HL-60 (cell line): ENCODE results near the gene CALN1.
"Not testable (repeated sequence)": the region's sequence is repeated elsewhere in the genome, so short reads cannot be mapped to it uniquely, and the experiment has no call there.

ENCODE experiments used
- DNase-seq, 2 experiments: peaks; one replicate each; pipeline ENCODE4 v3.0.0-alpha.2; 2010 to 2020; ENCODE audit warnings: low read depth in 1 of 2, low spot score in 1 of 2
- H3K27ac ChIP-seq: fragments of 250-450 bp; sonication (Bioruptor Pico); replicated peaks from 2 replicates; pipeline ENCODE4 v1.5.1; 2020; ENCODE audit warnings: mild to moderate bottlenecking, moderate library complexity
- H3K27me3 ChIP-seq: fragments of 250-450 bp; sonication (Bioruptor Pico); 2 replicates; pipeline ENCODE4 v1.5.1; 2021; ENCODE audit warnings: mild to moderate bottlenecking, moderate library complexity; ENCODE audit not compliant: insufficient read depth, poor library complexity, severe bottlenecking
- H3K4me3 ChIP-seq: replicated peaks from 2 replicates; pipeline ENCODE4 v1.5.1; 2011; ENCODE audit warnings: mild to moderate bottlenecking, control low read depth, low read length; ENCODE audit not compliant: insufficient read depth
- CTCF ChIP-seq: IDR thresholded peaks from one replicate; pipeline ENCODE4 v1.5.1; 2011; ENCODE audit warnings: low read length, control low read depth, inconsistent platforms; ENCODE audit not compliant: insufficient read depth
- GABPA ChIP-seq: IDR thresholded peaks from 2 replicates; pipeline ENCODE4 v1.6.1; 2012; ENCODE audit warnings: low read depth
- POLR2AphosphoS5 ChIP-seq: IDR thresholded peaks from 2 replicates; pipeline ENCODE4 v1.6.1; 2012; ENCODE audit warnings: low read depth
- REST ChIP-seq: IDR thresholded peaks from 2 replicates; pipeline ENCODE4 v1.6.1; 2012; ENCODE audit warnings: low read depth; ENCODE audit not compliant: insufficient replicate concordance
- SPI1 ChIP-seq: IDR thresholded peaks from 2 replicates; pipeline ENCODE4 v1.6.1; 2012; ENCODE audit warnings: low read depth, mild to moderate bottlenecking, borderline replicate concordance

CALN1 gene

GRCh38 chr7:71933426-71933825 lies 478.7 kb downstream of the CALN1 start:
- Histone ChIP-seq H3K27me3 (no peaks in the 10 kb centered on the region), H3K4me3 (no peak overlapping the region), H3K27ac (no peak overlapping the region)
- TF ChIP-seq GABPA: no peak
- TF ChIP-seq POLR2AphosphoS5: no peak
- TF ChIP-seq CTCF: no peak
- TF ChIP-seq SPI1: no peak
- no peak for TF ChIP-seq REST
- no peak for DNase-seq

GRCh38 chr7:71925663-71926062 lies 486.5 kb downstream of the CALN1 start:
- H3K27me3 ChIP-seq: no peaks in the 10 kb centered on the region
- no peak for DNase-seq
- TF ChIP-seq POLR2AphosphoS5 (no peak), SPI1 (no peak), CTCF (no peak), GABPA (no peak), REST (no peak)
- no peak overlapping the region for H3K27ac ChIP-seq
- H3K4me3 ChIP-seq: no peak overlapping the region

- not testable (repeated sequence) for H3K27ac ChIP-seq, H3K27me3 ChIP-seq, H3K4me3 ChIP-seq, DNase-seq
Observed at GRCh38 chr7:71914204-71914603, 497.9 kb downstream of the CALN1 start.

- no peak for TF ChIP-seq GABPA
- TF ChIP-seq POLR2AphosphoS5: no peak
- TF ChIP-seq REST: no peak
- no peak for DNase-seq
- Histone ChIP-seq H3K27me3 (no peaks in the 10 kb centered on the region), H3K4me3 (no peak overlapping the region), H3K27ac (no peak overlapping the region)
Observed at GRCh38 chr7:71912476-71912875, 499.7 kb downstream of the CALN1 start.
